NCI-H524 treated with DMSO at 0.1 percent for 48 hours (cell line): ENCODE results near the gene LRRC3C.
"Not testable (repeated sequence)": the region's sequence is repeated elsewhere in the genome, so short reads cannot be mapped to it uniquely, and the experiment has no call there.

Source experiments
- DNase-seq: peaks from one replicate; lab custom pipeline; 2025; lab: John Stamatoyannopoulos, UW

LRRC3C gene, protein sequence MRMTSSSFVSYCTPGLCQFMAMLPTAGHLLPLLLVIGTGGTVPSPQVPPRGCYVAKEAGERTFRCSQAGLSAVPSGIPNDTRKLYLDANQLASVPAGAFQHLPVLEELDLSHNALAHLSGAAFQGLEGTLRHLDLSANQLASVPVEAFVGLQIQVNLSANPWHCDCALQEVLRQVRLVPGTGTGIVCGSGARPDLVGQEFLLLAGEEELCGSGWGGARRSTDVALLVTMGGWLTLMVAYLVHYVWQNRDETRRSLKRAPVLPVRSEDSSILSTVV

GRCh38 chr17:39927101-39927928 is at the start of gene LRRC3C, which contains the start of gene ORMDL3:
Gene LRRC3C, plus strand, starts transcription at chr17:39927732. Its CDS starts 13,792 bp downstream, at chr17:39941524.
Gene ORMDL3, minus strand, starts transcription at chr17:39927601. Its CDS starts 3,398 bp downstream, at chr17:39924203.
- peak; percentile 60 for DNase-seq

DNA sequence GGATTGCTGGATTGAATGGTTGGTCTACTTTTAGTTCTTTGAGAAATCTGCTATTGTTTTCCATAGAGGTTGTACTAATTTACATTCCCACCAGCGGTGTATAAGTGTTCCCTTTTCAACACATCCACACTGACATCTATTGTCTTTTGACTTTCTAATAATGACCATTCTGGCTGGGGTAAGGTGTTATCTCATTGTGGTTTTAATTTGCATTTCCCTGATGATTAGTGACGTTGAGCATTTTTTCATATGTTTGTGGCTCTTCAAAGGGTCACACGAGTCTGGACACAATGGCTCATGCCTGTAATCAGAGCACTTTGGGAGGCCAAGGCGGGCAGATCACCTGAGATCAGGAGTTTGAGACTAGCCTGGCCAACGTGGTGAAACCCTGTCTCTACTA is 41.4 kb upstream of the LRRC3C start:
- not testable (repeated sequence) for DNase-seq

DNA sequence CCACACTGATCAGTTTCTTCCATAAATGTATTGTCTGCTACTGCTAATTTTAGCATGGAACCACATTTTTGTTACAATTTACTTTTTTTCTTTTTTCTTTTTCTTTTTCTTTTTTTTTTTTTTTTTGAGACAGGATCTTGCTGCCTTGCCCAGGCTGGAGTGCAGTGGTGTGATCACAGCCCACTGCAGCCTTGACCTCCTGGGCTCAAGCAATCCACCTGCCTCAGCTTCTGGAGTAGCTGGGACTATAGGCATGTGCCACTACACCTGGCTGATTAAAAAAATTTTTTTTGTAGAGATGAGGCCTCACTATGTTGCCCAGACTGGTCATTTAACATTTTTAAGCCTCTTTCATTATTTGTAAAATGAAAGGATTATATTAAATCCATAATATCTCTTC is 40.5 kb upstream of the LRRC3C start:
- no peak for DNase-seq

GRCh38 chr17:39889200-39889599 is 38.3 kb upstream of the LRRC3C start:
- DNase-seq: no peak

- DNase-seq: no peak
Observed at GRCh38 chr17:39894681-39895376, 32.7 kb upstream of the LRRC3C start.

- DNase-seq: no peak
Observed at GRCh38 chr17:39898088-39898487, 29.4 kb upstream of the LRRC3C start.

DNA sequence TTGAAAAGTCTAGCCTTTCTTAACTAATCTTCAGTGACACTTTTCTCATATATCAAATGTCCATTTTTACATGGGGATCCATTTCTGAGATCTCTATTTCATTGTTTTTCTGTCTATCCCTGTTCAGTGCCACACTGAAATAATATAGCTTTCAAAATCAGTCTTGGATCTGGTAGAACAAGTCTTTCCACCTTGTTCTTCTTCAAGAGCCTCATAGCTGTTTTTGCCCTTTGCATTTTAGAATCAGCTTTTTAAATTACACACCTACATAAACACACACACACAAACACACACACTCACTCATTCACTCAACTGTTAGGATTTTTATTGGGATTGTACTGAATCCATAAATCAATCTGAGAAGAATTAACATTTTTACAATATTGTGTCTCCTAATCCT is 28.3 kb upstream of the LRRC3C start:
- DNase-seq: no peak

DNA sequence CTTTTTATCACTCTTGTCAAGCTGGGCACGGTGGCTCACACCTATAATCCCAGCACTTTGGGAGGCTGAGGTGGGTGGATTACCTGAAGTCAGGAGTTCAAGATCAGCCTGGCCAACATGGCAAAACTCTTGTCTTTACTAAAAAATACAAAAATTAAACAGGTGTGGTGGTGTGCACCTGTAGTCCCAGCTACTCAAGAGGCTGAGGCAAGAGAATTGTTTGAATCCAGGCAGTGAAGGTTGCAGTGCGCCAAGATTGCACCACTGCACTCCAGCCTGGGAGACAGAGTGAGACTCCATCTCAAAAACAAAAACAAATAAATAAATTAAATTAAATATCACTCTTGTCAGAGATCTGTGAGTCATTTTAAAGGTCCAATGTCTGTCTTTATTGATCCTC is 25.5 kb upstream of the LRRC3C start:
- DNase-seq: not testable (repeated sequence)

- DNase-seq: no peak
Observed at GRCh38 chr17:39903158-39903884, 24.2 kb upstream of the LRRC3C start.

GRCh38 chr17:39904990-39905288 is 22.6 kb upstream of the LRRC3C start:
- DNase-seq: no peak

DNA sequence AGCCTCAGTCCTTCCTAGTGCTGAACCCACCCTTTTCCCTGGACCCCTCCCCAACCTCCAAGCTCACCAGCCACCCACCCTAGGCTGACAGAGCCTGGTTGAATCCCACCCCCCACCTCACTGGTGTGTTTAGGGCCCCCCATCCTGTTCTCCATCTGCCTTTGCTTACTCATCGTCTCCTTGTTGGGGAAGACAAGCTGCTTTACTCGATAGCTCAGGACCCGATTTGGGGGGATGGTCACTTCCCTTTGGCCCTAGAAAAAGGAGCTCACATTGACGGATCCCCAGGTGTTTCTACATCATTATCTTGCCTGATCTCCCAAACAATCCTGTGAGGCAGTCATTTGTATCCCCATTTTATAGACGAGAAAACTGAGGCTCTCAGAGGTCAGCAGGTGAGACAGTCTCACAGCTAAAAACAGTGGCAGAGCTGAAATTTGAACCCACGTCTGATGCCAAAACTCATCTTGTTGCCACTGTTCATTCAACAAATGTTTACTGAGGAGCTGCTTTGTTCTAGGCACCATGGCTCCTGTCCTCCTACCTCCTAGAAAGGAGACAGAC is 18.7 kb upstream of the LRRC3C start:
- DNase-seq: no peak

DNA sequence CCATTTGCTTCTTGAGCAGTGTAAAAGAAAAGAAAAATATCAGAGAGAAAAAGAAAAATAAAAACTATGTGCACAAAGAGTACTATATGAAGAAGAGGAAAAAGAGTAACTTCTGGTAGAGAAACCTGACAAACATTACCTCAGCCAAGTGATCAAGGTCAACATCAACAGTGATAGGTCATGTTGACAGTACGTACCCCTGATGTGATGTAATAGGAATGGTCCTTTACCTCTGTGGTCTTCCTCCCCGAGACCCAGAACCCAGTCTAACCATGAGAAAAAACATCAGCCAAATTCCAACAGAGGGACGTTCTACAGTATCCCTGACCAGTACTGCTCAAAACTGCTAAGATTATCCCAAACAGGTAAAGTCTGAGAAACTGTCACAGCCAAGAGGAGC is 13.5 kb upstream of the LRRC3C start:
- DNase-seq: no peak

DNA sequence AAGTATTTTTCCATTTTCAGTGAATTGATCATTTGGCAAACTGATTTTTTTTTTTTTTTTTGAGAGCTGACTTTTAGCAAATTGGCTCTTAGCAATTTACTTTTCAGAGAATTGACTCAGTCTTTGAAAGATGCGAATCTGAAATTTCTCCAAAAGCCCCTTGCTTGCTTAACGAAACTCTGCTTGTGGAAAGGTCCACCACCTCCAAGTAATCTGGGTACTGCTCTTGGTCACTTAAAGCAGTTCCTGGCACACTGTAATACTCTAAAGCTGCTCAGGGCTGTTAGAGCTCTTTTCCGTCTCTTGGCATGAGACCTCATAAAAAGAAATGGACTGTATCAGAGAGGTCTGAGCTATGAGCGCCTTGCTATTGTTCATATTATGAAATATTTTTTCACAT is 12.0 kb upstream of the LRRC3C start:
- no peak for DNase-seq

- no peak for DNase-seq
Observed at GRCh38 chr17:39916918-39917317, 10.6 kb upstream of the LRRC3C start.

- DNase-seq: no peak
Observed at GRCh38 chr17:39919087-39919683, 8.3 kb upstream of the LRRC3C start.

DNA sequence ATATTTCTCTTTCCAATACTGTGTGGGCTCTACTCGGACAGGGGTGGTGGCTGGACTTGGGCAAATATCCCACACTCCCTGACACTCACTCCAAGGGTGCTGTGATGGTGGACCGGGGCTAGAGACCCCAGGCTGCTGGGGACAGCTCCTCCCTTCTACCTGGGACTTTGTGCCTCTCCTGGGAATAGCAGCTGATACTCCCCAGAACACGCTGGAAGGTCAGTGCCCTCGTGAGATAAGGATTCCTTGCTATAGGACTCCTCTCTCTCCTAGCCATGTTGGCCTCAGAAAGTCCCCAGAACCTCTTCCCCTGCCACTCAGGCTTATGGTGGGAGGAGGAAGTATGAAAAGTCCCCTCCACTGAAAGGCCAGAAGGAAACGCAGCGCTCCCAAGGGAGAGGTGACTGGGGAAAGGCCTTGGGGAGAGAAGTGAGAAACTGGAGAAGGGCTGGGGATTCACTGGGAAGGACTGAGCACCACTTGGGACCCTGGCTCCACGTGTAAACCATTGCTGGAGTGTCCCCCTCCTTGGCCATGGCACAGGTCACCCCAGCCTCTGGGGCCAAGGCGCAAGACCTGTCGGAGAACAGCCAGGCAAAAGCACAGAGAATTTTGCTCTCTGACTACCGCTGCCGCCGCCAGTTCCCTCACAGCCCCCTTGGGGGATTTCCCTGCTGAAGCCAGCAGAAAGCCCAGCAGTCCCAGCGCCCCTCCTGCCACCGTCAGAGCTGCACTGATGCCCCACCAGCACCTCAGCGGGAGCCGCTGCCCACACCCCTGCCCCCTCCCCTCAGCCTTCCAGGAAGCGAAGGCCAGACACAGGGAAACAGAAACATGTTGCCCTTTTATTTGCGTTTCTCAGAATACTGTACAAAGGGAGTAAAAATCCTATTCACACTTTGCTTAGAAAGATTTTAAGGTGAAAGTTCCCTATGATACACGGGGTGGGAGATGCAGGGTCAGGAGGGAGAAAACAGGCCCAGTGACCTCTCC is 7.0 kb upstream of the LRRC3C start:
- DNase-seq: no peak

DNA sequence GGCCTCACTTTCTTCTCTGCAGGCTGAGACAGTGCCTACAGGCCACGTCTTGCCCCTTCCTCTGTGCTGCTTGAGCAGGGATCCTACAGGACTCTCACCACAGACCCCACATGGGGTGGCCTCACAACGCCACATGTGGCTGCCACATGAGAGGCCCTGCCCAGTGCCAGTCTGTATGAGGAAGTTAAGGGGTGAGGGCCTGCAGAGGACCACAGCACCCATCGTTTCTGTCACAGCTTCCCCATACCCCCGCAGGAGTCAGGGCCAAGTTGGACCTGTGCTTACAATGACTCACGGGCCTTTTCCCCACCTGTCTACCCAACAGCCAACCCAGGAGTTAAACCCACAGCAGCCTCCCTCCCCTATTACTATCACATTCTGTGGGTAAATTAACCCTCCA is 6.2 kb upstream of the LRRC3C start:
- no peak for DNase-seq

GRCh38 chr17:39922006-39922405 is 5.5 kb upstream of the LRRC3C start:
- DNase-seq: no peak

DNA sequence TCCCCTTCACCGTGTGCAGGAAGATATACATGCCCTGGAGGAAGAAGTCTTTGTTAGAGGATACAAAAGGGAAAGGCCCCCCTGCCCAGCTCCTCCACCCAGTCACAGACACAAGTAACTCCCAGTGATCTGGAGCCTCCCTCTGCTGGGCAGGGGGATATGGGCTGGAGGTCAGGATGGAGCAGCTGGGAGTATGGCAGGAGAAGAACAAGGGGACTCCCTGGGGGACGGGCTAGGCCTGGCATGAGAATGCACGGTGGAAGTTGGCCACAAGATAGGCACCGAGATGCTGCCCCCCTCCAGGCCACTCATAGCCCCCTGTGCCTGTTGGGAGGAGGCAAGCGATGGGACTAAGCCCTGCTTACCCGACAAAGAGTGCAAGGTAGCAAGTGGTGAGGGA is 4.3 kb upstream of the LRRC3C start:
- no peak for DNase-seq
